HG02840 (cell line): Measurements from ENCODE around the gene ROR1.

Experiments
- ATAC-seq: cut with Tn5 transposase; IDR thresholded peaks from one replicate; pipeline ENCODE4 v1.9.1; 2021; ENCODE audit warnings: mild to moderate bottlenecking, moderate library complexity, moderate number of reproducible peaks; ENCODE audit not compliant: unreplicated experiment, low FRiP score

ROR1 gene

DNA sequence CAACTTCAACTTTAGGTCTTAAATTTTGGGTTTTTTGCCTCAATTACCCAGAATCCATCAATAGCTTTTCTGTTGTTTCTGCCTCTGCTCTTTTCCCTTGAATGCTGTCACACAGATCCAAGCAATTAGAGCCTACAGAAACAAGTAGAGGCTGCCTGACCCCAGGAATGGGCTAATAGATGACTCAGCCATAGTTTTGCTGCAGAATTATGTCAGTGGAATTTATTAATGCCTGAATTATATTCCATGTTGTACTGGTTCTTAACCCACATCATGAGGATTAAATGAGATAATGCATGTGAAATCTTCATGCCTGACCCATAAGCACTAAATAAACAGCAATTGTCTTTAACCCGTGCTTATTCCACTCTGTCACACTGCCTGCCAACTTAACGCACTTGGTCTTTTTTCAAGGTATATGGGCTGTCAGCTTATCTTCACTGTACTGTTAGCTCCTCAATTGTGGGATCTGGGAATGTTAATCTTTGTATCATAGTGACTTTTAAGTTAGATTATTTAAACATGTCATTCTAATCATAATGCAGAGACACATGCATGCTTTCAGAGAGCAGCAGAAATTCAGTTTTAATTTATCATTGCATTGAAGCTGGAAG lies 213.3 kb downstream of the ROR1 start:
- ATAC-seq, result no peak

GRCh38 chr1:63987628-63988024 lies 213.8 kb downstream of the ROR1 start:
- ATAC-seq, result no peak

DNA sequence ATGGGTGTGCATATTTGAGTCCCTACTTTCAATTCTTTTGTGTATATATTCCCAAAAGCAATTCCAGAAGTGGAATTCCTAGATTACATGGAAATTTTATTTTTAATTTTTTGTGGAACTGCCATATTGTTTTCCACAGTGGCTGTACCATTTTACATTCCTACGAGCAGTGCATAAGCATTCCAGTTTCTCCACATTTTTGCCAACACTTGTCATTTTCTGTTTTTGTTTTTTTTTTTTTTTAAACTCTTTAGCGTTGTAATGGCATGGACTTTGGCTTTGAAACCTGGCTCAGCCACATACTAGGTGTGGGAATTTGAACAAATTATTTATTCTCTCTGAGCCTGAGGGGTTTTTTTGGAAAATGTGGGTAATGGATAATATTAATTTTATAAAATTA lies 215.1 kb downstream of the ROR1 start:
- ATAC-seq, result no peak

GRCh38 chr1:63991685-63992084 lies 217.9 kb downstream of the ROR1 start:
- no peak for ATAC-seq

DNA sequence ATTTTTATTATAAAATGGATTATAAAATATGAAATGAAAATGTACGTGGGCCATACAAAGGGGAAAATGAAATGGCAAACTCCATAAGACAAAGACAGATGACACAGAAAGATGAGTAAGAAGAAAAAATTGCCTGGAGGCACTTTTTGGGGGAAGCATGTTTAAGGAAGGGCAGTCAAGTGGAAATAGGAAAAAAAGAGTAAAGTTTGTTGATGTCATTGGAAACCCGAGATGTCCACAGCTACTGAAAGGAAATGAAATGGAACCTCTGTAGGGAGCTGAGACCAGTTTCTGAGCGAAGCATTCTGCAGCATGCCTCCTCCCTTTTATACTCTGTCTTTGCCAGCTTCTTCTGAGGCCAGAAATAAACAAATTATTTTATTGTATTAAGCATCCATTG lies 226.2 kb downstream of the ROR1 start:
- no peak for ATAC-seq

- no peak for ATAC-seq
These were observed 227.2 kb downstream of the ROR1 start for GRCh38 chr1:64001038-64001437.

DNA sequence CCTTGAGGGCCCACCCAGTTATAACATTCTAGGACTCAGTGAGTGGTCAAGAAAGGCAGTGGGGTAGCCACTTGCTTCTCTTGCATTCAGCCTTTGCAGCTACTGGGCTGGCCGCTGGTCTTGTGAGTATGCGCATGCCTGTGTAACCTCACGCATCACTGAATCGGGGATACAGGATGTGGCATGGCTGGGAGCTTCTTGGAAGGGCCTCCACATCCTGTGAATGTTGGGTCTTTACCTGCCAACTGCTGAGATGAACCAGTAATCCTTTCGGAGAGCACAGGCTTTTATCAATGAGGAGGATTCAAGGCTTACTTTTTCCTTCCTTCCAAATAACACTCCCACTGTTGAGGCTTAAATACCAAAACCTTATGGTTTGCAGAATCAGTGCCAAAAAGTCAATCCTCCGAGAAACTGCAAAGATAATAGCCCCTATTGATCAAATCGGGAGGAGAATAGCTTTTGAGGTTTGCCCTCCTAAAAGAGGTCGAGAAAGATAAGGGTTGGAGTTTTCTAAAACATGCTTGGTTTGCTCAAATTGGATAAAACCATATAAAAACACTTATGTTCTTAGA lies 230.7 kb downstream of the ROR1 start:
- no peak for ATAC-seq

GRCh38 chr1:64005801-64006200 lies 232.0 kb downstream of the ROR1 start:
- ATAC-seq, result no peak

DNA sequence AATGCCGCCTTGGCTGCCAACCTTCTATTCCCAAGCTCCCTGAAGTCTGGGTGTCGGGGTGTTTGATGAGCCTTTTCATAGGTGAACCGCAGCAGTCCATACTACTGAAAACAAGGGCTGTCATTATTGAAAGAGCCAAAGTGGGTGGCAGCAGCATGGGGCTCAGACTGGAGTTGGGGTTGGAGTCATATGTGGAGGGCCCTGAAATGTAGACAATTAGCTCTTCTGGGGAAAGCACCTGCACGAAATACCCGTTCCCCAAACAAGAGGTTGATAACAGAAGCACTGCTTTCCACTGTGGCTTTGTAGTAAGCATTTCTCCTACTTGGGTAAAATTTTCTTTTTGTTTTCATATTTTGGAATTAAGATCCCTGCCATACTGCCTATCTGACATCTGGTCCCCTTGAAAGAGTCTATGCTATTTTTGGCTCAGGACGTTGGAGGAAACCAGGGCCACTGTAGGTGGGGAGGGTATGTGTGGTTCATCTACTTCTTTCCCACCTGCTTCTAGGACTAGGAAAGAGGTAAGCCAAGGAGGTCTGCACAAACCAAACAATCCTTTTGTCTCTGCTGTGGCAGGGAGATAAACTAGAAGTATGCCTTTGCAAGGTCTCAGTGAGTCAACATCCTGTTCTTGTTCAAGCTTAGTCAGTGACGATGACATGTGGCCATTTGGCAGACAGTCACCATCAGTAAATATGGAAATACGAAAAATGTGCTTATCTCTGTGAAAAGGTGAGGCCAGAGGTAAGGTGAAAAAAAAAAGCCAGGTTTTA lies 232.6 kb downstream of the ROR1 start:
- ATAC-seq, result no peak

DNA sequence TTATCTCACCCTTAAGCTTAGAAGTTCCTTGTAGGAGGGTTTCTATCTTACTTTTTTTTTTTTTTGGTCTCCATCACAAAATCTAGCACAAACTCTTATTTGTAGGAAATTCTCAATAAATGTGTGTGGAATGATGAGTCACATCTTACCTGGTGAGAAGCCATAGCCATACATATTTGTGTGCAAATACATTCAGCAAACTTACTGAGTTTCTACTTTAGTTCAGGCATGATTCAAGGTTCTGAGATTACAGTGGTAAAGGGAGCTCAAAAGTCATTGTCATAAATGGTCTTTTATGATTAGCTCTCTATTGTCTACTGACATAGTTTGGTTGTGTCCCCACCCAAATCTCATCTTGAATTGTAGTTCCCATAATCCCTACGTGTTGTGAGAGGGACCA lies 236.5 kb downstream of the ROR1 start:
- ATAC-seq, result no peak

DNA sequence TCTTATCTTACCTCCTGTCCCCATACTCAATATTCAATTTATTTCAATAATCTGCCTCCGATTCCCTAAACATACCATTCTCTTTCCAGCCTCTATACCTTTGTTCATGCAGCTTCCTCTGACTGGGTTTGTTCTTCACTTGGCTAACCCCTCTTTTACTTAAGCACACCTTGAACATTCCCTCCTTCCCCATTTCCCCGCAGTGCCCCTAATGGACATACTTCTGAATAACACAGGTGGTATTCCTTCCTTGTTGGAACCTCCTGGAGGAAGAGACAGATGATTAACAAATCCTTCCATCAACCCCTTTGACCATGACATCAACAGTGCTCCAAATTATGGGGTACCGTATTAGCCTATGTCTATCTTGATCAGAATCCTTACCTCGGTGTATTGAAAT lies 239.6 kb downstream of the ROR1 start:
- no peak for ATAC-seq

DNA sequence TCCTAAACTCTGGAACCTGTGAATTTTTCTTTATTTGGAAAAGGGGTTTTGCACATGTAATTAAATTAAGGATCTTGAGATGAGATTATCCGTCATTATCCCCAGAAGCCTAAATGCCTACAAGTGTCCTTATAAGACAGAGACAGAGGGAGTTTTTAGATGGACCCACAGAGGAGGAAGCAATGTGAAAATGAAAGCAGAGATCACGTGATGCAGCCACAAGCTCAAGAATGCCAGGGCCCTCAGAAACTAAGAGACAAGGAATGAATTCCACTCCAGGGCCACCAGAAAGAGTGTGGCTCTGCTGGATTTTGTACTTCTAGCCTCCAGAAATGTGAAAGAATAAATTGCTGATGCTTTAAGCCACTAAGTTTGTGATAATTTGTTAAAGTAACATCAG lies 246.0 kb downstream of the ROR1 start:
- no peak for ATAC-seq

DNA sequence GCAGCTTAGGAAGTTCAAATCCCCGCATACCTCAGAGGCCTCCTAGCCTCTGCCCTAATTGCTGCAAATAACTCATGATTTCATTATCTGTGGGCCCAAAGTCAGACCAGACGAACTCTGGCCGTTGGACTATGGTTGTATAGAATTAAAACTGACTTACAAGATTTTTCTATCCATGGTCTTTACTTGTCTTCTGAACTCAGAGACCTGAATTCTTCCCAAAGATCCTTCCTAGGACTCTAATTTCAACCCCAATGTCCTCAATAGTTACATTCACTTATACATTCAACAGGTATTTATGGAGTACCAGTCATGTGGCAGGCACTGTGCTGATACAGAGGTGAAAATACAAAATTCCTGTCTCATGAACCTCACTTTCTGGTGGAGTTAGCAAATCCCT lies 247.2 kb downstream of the ROR1 start:
- no peak for ATAC-seq

DNA sequence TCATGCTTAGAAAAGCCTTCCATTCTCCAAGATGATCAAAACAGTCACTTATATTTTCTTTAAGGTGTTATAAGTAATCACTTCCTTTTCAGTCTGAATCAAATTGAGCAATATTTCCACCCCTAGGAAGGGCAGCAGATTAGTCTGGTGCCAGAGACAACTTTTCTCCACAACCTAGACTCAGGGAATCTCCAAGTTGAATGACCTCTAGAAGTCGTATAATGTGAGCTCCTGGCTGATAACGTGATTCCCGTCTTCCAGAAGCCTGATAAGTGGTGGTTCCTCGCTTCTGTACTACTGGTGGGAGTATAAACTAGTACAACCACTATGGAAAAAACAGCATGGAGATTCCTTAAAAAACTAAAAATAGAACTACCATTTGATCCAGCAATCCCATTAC lies 251.2 kb downstream of the ROR1 start:
- no peak for ATAC-seq

- no peak for ATAC-seq
These were observed 255.2 kb downstream of the ROR1 start for GRCh38 chr1:64029037-64029436.

DNA sequence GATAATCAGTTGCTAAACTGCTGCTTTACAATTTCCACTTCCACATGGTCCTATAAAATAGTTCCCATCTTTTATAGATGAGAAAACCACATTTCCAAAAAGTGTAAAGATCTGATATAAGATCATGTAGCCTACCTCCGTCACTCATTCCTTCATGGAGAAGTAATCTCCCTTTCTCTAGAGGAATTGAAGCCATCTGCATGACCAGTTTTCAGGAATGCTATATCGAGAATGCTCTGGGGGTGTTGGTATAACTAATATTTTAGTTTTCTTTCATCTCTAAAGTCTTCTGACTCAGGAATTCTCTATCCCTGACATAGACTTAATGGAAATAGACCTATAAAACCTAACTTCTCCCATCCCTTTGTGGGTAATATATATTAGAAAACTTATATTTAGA lies 256.6 kb downstream of the ROR1 start:
- no peak for ATAC-seq

- no peak for ATAC-seq
These were observed 257.4 kb downstream of the ROR1 start for GRCh38 chr1:64031236-64031635.

GRCh38 chr1:64033667-64034220 lies 259.9 kb downstream of the ROR1 start:
- no peak for ATAC-seq

GRCh38 chr1:64036549-64036948 lies 262.7 kb downstream of the ROR1 start:
- no peak for ATAC-seq

GRCh38 chr1:64038119-64038518 lies 264.3 kb downstream of the ROR1 start:
- no peak for ATAC-seq

DNA sequence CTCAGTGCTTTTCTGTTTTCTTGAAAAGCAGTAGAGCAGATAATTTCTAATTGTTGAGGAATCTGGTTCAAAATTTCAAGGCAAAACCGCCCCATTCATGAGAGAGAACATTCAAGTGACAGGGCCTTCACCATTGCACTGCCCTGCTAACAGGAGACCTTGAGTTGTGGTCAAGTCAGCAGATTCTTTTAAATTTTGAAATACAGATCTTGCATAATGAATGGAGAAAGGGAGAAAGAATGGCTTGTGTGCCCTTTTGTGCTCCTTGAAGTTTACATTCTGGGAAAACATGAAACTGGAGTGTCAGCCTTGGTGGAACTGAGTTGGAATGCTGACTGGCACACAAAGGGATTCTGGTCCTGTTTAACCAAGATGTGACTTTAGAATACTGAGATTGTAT lies 265.1 kb downstream of the ROR1 start:
- ATAC-seq, result no peak
